HG02588 (cell line): ENCODE measurements around the gene RAB28.

Source experiments
- ATAC-seq: cut with Tn5 transposase; IDR thresholded peaks from one replicate; pipeline ENCODE4 v1.9.1; 2021; ENCODE audit warnings: mild to moderate bottlenecking, moderate library complexity; ENCODE audit not compliant: unreplicated experiment

RAB28 gene

GRCh38 chr4:13323921-13324320 is 160.2 kb downstream of the RAB28 start:
- no peak for ATAC-seq

- no peak for ATAC-seq
Observed at GRCh38 chr4:13322681-13323101, 161.4 kb downstream of the RAB28 start.
